Measurements from ENCODE around the gene TMEM256. TPM values are rescaled to one million over a fixed set of nuclear protein-coding genes. Genes with fewer than 3 reads are reported as not detected.

The TMEM256 gene
- total RNA-seq, 2 donors from 2014 or later = 43.4 to 64.8 TPM

DNA sequence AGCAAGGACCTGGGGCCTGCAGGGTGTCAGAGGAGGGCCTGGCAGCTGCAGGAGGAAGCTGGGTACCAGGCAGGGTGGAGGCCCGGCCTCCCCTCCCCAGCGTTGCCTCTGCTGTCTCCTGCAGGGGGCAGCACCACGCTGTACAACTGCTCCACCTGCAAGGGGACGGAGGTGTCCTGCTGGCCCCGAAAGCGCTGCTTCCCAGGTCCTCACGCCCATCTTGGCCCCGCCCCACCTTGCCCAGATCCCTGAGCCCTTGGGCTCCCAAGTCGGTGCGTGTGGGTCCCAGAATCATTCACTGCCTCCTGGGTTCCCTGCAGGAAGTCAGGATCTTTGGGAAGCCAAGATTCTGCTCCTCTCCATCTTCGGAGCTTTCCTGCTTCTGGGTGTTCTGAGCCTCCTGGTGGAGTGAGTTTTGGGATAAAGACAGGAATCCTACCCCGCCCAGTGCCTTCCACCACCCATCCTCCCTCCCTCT, 47.8 kb downstream of the TMEM256 start:
- Histone ChIP-seq H3K27ac (peak overlapping the region in 1 of 2 donors; percentile 19), H3K4me1 (peaks cover 0 to 42% of the 10 kb centered on the region in 2 donors), H3K27me3 (no peaks in the 10 kb centered on the region), H3K4me3 (peak overlapping the region in 1 of 2 donors; percentile 11), H3K9me3 (no peaks in the 10 kb centered on the region), H3K36me3 (no peaks in the 10 kb centered on the region)
- TF ChIP-seq, protein P1, sequence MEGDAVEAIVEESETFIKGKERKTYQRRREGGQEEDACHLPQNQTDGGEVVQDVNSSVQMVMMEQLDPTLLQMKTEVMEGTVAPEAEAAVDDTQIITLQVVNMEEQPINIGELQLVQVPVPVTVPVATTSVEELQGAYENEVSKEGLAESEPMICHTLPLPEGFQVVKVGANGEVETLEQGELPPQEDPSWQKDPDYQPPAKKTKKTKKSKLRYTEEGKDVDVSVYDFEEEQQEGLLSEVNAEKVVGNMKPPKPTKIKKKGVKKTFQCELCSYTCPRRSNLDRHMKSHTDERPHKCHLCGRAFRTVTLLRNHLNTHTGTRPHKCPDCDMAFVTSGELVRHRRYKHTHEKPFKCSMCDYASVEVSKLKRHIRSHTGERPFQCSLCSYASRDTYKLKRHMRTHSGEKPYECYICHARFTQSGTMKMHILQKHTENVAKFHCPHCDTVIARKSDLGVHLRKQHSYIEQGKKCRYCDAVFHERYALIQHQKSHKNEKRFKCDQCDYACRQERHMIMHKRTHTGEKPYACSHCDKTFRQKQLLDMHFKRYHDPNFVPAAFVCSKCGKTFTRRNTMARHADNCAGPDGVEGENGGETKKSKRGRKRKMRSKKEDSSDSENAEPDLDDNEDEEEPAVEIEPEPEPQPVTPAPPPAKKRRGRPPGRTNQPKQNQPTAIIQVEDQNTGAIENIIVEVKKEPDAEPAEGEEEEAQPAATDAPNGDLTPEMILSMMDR (IDR thresholded peaks at IDR 0.05) = peak; percentile 78 to 88
- DNase-seq (ENCODE audit: low spot score) = peak; percentile 78

DNA sequence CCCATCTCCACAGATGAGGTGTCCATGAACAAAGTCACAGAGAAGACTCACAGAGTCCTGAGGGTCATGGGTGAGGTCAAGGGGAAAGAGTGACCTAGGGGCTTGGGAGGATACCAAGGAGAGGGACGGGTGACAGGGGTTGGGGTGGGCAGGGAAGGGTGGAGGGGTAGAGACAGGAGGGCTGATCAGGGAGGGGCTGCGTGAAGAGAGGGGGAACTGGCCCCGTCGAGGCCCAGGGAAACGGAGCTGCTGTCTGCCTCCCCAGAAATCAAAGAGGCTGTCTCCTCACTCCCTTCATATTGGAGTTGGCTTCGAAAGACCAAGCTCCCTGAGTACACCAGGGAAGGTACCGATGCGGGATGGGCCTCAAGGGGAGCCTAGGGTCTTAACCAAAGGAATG, 48.3 kb downstream of the TMEM256 start:
- TF ChIP-seq, protein P1 (IDR thresholded peaks at IDR 0.05) = no peak
- Histone ChIP-seq H3K4me3 (no peak overlapping the region), H3K9me3 (no peaks in the 10 kb centered on the region), H3K4me1 (peaks cover 0 to 48% of the 10 kb centered on the region in 2 donors), H3K27ac (no peak overlapping the region), H3K36me3 (no peaks in the 10 kb centered on the region), H3K27me3 (no peaks in the 10 kb centered on the region)
- DNase-seq (ENCODE audit: low spot score) = no peak

- Histone ChIP-seq H3K27ac (peak within 1 kb of the TSS in 1 of 2 donors; percentile 18), H3K4me1 (peaks cover 0 to 53% of the 10 kb centered on the region in 2 donors)
- TF ChIP-seq, protein P1 (IDR thresholded peaks at IDR 0.05) = no peak
Observed at GRCh38 chr17:7355053-7355452, 48.8 kb downstream of the TMEM256 start, which contains the start of gene TMEM95. Gene TMEM95 (plus strand): TSS chr17:7355156. CDS start chr17:7355205, 49 bp downstream.

GRCh38 chr17:7354262-7354843, 49.5 kb downstream of the TMEM256 start:
- no peaks in the 10 kb centered on the region for H3K9me3 ChIP-seq
- TF ChIP-seq, protein P1 (IDR thresholded peaks at IDR 0.05) = no peak
- peaks cover 0 to 60% of the 10 kb centered on the region in 2 donors for H3K4me1 ChIP-seq
- no peak overlapping the region for H3K27ac ChIP-seq
- H3K27me3 ChIP-seq = no peaks in the 10 kb centered on the region
- no peak overlapping the region for H3K4me3 ChIP-seq
- H3K36me3 ChIP-seq = no peaks in the 10 kb centered on the region
- DNase-seq (ENCODE audit: low spot score) = no peak

More at GRCh38 chr17:7355053-7355452, 48.8 kb downstream of the TMEM256 start, which contains the start of gene TMEM95:
- no peak for DNase-seq (ENCODE audit: low spot score)
- no peaks in the 10 kb centered on the region for H3K9me3 ChIP-seq
- H3K4me3 ChIP-seq = no peak within 1 kb of the TSS
- no peaks in the 10 kb centered on the region for H3K27me3 ChIP-seq
- H3K36me3 ChIP-seq = no peaks in the 10 kb centered on the region

Other genes starting within 250 kb of the TMEM256 start
- 1 to 10 TPM in 1 of 2 donors, not detected in 1; 1.6 TPM for gene ASGR1, start 224.7 kb downstream of the TMEM256 start, total RNA-seq
- gene DLG4, start 184.3 kb downstream of the TMEM256 start, total RNA-seq = 10 to 100 TPM; 15.1 to 33.4 TPM
- 100 to 1,000 TPM; 695 to 758 TPM for gene ACADVL, start 184.2 kb downstream of the TMEM256 start, total RNA-seq
- 10 to 100 TPM; 18.1 to 19.9 TPM for gene DVL2, start 169.6 kb downstream of the TMEM256 start, total RNA-seq
- gene PHF23, start 164.6 kb downstream of the TMEM256 start, total RNA-seq = 10 to 100 TPM in 1 of 2 donors, 1 to 10 TPM in 1; 10.0 to 22.4 TPM
- 100 to 1,000 TPM; 226 to 469 TPM for gene GABARAP, start 161.6 kb downstream of the TMEM256 start, total RNA-seq
- 10 to 100 TPM; 55.0 to 77.2 TPM for gene CTDNEP1, start 152.4 kb downstream of the TMEM256 start, total RNA-seq
- gene ELP5, start 151.9 kb downstream of the TMEM256 start, total RNA-seq = 10 to 100 TPM; 28.1 to 70.7 TPM
- 1 to 10 TPM in 1 of 2 donors, not detected in 1; 2.3 TPM for gene CLDN7, start 141.6 kb downstream of the TMEM256 start, total RNA-seq
- gene SLC2A4, start 122.4 kb downstream of the TMEM256 start, total RNA-seq = 100 to 1,000 TPM in 1 of 2 donors, 10 to 100 TPM in 1; 70.3 to 151 TPM
- 1 to 10 TPM; 2.9 to 3.0 TPM for gene YBX2, start 109.5 kb downstream of the TMEM256 start, total RNA-seq
- gene EIF5A, start 96.5 kb downstream of the TMEM256 start, total RNA-seq = 100 to 1,000 TPM; 131 to 164 TPM
- gene GPS2, start 88.7 kb downstream of the TMEM256 start, total RNA-seq = 10 to 100 TPM; 80.4 to 97.0 TPM
- gene NEURL4, start 74.8 kb downstream of the TMEM256 start, total RNA-seq = 10 to 100 TPM in 1 of 2 donors, 1 to 10 TPM in 1; 9.5 to 12.8 TPM
- 1 to 10 TPM; 5.1 to 6.7 TPM for gene ACAP1, start 67.6 kb downstream of the TMEM256 start, total RNA-seq
- 1 to 10 TPM; 4.2 to 6.9 TPM for gene KCTD11, start 51.9 kb downstream of the TMEM256 start, total RNA-seq
- gene TMEM95, start 48.9 kb downstream of the TMEM256 start, total RNA-seq = not detected
- 1 to 10 TPM; 4.1 to 4.8 TPM for gene TNK1, start 23.0 kb downstream of the TMEM256 start, total RNA-seq
- gene PLSCR3, start 9.6 kb downstream of the TMEM256 start, total RNA-seq = 10 to 100 TPM; 17.2 to 21.6 TPM
- 10 to 100 TPM in 1 of 2 donors, 1 to 10 TPM in 1; 6.3 to 12.2 TPM for gene NLGN2, start 3.7 kb upstream of the TMEM256 start, total RNA-seq
- not detected for gene SPEM1, start 16.2 kb upstream of the TMEM256 start, total RNA-seq
- gene SPEM2, start 21.5 kb upstream of the TMEM256 start, total RNA-seq = not detected
- not detected for gene SPEM3, start 24.8 kb upstream of the TMEM256 start, total RNA-seq
- gene TMEM102, start 31.3 kb upstream of the TMEM256 start, total RNA-seq = 1 to 10 TPM; 3.7 to 5.6 TPM
- 10 to 100 TPM; 18.6 to 20.9 TPM for gene FGF11, start 35.4 kb upstream of the TMEM256 start, total RNA-seq
- gene CHRNB1, start 41.0 kb upstream of the TMEM256 start, total RNA-seq = 10 to 100 TPM; 15.8 to 19.0 TPM
- gene ZBTB4, start 75.5 kb upstream of the TMEM256 start, total RNA-seq = 10 to 100 TPM; 50.5 to 67.3 TPM
- gene SLC35G6, start 77.3 kb upstream of the TMEM256 start, total RNA-seq = not detected
- 10 to 100 TPM; 28.4 to 41.2 TPM for gene POLR2A, start 80.3 kb upstream of the TMEM256 start, total RNA-seq
- 10 to 100 TPM; 39.6 to 50.2 TPM for gene TNFSF12, start 145.0 kb upstream of the TMEM256 start, total RNA-seq
- gene TNFSF13, start 154.7 kb upstream of the TMEM256 start, total RNA-seq = 10 to 100 TPM; 11.0 to 16.9 TPM
- 10 to 100 TPM; 45.9 to 56.1 TPM for gene SENP3, start 157.8 kb upstream of the TMEM256 start, total RNA-seq
- gene CD68, start 175.5 kb upstream of the TMEM256 start, total RNA-seq = 10 to 100 TPM; 16.2 to 54.2 TPM
- gene MPDU1, start 179.8 kb upstream of the TMEM256 start, total RNA-seq = 10 to 100 TPM; 55.4 to 81.1 TPM
- gene SOX15, start 186.0 kb upstream of the TMEM256 start, total RNA-seq = 10 to 100 TPM in 1 of 2 donors, 1 to 10 TPM in 1; 5.6 to 11.5 TPM
- 10 to 100 TPM; 70.3 to 83.6 TPM for gene FXR2, start 210.8 kb upstream of the TMEM256 start, total RNA-seq
- gene SAT2, start 223.7 kb upstream of the TMEM256 start, total RNA-seq = 10 to 100 TPM; 56.0 to 78.5 TPM
- under 1 TPM in 1 of 2 donors, not detected in 1; 0.39 TPM for gene SHBG, start 226.0 kb upstream of the TMEM256 start, total RNA-seq
- gene ATP1B2, start 246.8 kb upstream of the TMEM256 start, total RNA-seq = 1 to 10 TPM; 1.2 to 2.2 TPM

All from right atrium auricular region (tissue), 2 donors.